Measurements from ENCODE around the gene SULT1E1.

DNA sequence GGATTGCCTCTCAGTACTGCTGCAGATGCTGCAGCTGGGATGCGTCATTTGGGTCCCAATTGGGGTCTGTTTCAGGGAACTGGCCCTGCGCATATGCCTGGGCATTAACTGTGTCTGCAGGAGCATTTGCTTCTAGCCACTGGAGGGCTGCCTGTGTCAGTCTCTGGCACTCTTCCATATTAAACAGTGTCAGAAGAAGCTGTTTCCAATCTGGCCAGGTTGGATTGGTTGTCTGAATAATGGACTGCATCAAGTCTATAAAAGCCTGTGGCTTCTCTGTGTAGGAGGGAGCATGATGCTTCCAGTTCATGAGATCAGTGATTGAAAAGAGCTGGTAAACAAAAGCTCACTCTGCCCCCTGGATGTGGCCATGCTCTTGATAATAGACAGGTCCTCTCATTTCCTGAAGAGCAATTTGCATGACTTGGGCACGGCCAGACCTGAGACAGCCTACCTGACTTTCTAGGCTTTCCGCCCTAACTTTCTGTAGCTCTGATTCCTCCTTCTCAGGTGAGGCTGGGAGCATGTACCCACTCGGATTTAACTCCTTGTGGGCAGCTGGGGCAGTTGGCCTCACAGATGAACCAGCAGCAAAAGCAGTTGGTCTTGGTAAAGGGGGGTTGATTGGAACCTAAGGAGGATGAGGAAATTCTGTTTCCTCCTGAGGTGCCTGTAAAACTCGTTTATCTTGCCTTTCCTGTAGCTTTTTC is 29.2 kb downstream of the SULT1E1 start:
- TF ChIP-seq POLR2A (IDR thresholded peaks at IDR 0.05; ENCODE audit: extremely low read depth, insufficient read length) (no peak), MYC (IDR thresholded peaks at IDR 0.05; ENCODE audit: low read depth, low read length) (no peak)
- TF ChIP-seq, protein P1, sequence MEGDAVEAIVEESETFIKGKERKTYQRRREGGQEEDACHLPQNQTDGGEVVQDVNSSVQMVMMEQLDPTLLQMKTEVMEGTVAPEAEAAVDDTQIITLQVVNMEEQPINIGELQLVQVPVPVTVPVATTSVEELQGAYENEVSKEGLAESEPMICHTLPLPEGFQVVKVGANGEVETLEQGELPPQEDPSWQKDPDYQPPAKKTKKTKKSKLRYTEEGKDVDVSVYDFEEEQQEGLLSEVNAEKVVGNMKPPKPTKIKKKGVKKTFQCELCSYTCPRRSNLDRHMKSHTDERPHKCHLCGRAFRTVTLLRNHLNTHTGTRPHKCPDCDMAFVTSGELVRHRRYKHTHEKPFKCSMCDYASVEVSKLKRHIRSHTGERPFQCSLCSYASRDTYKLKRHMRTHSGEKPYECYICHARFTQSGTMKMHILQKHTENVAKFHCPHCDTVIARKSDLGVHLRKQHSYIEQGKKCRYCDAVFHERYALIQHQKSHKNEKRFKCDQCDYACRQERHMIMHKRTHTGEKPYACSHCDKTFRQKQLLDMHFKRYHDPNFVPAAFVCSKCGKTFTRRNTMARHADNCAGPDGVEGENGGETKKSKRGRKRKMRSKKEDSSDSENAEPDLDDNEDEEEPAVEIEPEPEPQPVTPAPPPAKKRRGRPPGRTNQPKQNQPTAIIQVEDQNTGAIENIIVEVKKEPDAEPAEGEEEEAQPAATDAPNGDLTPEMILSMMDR (IDR thresholded peaks at IDR 0.05; ENCODE audit: low read depth, low read length): no peak
